ENCODE results near the gene SMU1.

- TF ChIP-seq, protein P1, sequence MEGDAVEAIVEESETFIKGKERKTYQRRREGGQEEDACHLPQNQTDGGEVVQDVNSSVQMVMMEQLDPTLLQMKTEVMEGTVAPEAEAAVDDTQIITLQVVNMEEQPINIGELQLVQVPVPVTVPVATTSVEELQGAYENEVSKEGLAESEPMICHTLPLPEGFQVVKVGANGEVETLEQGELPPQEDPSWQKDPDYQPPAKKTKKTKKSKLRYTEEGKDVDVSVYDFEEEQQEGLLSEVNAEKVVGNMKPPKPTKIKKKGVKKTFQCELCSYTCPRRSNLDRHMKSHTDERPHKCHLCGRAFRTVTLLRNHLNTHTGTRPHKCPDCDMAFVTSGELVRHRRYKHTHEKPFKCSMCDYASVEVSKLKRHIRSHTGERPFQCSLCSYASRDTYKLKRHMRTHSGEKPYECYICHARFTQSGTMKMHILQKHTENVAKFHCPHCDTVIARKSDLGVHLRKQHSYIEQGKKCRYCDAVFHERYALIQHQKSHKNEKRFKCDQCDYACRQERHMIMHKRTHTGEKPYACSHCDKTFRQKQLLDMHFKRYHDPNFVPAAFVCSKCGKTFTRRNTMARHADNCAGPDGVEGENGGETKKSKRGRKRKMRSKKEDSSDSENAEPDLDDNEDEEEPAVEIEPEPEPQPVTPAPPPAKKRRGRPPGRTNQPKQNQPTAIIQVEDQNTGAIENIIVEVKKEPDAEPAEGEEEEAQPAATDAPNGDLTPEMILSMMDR (IDR thresholded peaks at IDR 0.05): no peak
- TF ChIP-seq EP300 (IDR thresholded peaks at IDR 0.05) (no peak), POLR2A (IDR thresholded peaks at IDR 0.05) (no peak), POLR2AphosphoS5 (IDR thresholded peaks at IDR 0.05) (no peak)
Observed at GRCh38 chr9:33032865-33033264, 43.6 kb downstream of the SMU1 start.
